ENCODE measurements around the gene PRSS56.

PRSS56 gene

DNA sequence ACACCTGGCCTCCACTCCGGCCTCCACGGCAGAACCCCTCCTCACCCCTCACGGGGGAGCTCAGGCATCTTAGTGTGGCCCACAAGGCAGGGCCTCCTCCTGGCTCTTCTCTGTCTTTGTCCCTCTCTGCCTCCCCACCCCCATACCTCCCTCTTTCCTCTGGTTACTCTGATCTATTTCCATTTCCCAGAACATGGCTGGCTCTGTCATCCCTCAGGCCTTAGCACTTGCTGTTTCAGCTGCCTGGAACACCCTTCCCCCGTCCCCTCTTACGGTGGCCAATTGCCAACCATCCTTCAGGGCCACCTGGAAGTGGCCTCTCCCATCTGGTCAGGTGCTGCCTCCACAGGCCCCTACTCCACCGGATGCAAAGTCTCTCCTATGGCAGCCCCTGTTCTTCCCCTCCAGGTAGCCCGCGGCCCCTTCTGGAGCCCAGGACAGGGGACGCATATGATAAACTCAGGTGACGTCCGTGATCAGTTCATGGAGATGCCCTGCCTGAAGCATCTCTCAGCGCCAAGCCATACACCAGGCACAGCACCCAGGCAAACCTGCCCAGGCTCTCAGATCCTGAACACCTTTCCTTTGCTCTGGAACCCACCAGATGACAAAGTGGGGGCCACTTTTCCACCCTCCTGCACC is 28.9 kb upstream of the PRSS56 start:
- H3K4me3 ChIP-seq (ENCODE audit: control insufficient read depth, low read depth, low read length): no peak overlapping the region
- no peak for DNase-seq (ENCODE audit: low read depth)
- TF ChIP-seq, protein P1, sequence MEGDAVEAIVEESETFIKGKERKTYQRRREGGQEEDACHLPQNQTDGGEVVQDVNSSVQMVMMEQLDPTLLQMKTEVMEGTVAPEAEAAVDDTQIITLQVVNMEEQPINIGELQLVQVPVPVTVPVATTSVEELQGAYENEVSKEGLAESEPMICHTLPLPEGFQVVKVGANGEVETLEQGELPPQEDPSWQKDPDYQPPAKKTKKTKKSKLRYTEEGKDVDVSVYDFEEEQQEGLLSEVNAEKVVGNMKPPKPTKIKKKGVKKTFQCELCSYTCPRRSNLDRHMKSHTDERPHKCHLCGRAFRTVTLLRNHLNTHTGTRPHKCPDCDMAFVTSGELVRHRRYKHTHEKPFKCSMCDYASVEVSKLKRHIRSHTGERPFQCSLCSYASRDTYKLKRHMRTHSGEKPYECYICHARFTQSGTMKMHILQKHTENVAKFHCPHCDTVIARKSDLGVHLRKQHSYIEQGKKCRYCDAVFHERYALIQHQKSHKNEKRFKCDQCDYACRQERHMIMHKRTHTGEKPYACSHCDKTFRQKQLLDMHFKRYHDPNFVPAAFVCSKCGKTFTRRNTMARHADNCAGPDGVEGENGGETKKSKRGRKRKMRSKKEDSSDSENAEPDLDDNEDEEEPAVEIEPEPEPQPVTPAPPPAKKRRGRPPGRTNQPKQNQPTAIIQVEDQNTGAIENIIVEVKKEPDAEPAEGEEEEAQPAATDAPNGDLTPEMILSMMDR (conservative IDR thresholded peaks at IDR 0.05; ENCODE audit: control insufficient read depth, insufficient read depth, low read depth, low read length): no peak

DNA sequence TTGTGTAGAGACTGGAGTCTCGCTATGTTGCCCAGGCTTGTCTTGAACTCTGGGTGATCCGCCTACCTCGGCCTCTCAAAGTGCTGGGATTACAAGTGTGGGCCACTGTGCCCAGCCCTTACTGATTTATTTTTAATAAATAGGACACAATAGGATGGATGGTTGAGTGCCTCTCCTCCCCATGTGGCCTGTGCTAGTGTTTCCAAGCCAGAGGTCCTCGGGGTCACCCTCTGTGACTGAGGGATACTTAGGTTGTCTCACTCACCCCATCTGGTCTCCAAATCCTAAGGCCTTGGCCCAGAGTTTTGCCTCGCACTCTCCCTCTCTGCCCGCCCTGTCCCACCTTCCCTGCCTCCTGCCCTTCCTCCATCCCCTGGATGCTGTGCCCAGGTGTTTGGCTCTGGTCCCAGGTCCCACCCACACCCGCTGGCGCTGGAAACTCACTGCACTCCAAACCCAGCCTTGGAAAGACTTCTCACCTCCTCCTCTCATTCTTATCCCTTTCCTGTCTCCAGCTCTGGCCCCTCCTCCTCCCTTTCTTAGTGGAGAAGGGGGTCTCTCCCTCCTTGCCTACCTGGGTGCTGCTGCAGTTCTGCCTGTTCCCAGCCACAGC is 27.8 kb upstream of the PRSS56 start:
- no peak for DNase-seq (ENCODE audit: low read depth)
- H3K4me3 ChIP-seq (ENCODE audit: control insufficient read depth, low read depth, low read length): no peak overlapping the region
- TF ChIP-seq, protein P1 (conservative IDR thresholded peaks at IDR 0.05; ENCODE audit: control insufficient read depth, insufficient read depth, low read depth, low read length): no peak

DNA sequence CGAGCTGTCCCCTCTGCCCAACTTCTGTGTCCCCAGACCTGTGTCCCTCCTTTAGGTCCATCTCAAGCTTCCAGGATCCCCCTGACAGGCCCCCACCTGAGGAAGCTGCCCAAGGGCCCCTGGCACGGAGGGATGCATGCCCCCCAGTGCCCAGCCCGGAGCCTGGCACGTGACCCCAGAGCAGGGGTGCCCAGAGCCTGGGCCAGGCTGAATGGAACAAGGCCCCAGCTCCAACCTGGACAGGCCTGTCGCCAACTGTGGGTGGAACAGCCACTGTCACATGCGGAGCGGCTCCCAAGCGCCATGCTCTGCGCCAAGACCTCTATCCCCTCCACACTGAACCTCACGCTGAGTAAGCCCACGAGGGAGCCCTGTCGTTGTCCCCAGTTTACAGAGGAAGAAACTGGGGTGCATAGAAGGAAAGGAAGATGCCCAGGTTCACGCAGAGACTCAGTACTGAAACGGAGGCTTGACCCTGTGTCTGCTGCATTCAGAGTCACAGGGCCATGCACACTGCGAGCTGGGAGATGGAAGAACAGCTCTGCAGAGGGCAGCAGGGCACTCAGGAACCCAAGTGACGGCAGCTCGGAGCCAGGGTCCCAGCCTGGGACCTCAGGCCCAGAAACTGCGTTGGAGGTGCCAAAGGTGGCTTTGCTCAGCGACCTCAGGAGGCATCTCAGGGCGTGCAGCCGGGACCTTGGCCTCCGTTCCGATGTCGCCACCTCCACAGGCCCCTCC is 27.1 kb upstream of the PRSS56 start:
- no peak for DNase-seq (ENCODE audit: low read depth)
- no peak overlapping the region for H3K4me3 ChIP-seq (ENCODE audit: control insufficient read depth, low read depth, low read length)
- TF ChIP-seq, protein P1 (conservative IDR thresholded peaks at IDR 0.05; ENCODE audit: control insufficient read depth, insufficient read depth, low read depth, low read length): no peak

DNA sequence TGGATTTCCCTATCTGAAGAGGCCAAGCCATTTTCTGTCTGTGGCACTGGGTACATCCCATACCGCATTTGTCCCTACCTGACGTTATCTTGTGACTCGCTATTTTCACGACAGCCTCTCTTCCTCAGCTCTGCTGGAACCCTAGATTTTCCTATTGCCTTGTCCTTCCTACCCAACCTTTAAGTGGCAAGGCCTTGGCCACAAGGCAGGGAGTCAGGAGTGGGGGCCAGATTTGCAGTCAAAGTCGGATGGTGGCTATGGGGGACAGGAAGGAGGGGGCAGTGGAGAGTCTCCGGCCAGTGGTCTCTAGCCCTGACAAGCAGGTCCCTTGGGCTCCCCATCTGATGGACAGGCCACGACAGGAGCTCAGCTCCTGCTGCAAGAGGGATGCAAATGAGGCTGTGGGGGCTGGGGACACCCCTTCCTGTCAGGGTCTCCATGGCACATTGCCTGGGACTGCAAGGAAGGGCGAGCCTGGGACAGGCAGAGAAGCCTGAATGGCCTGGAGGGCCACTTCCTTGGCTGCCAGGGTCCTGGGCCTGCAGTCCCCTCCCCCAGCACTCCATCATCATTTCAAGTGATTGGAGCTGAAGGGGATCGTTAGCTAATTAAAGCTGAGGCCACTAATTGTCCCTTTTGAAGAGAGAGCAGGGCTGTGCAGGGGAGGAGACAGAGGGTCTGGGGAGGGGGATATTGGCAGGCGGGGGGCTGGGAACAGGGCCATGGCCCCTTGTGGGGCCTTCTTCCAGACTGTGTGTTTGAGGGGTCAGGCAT is 26.3 kb upstream of the PRSS56 start:
- H3K4me3 ChIP-seq (ENCODE audit: control insufficient read depth, low read depth, low read length): no peak overlapping the region
- TF ChIP-seq, protein P1 (conservative IDR thresholded peaks at IDR 0.05; ENCODE audit: control insufficient read depth, insufficient read depth, low read depth, low read length): no peak

DNA sequence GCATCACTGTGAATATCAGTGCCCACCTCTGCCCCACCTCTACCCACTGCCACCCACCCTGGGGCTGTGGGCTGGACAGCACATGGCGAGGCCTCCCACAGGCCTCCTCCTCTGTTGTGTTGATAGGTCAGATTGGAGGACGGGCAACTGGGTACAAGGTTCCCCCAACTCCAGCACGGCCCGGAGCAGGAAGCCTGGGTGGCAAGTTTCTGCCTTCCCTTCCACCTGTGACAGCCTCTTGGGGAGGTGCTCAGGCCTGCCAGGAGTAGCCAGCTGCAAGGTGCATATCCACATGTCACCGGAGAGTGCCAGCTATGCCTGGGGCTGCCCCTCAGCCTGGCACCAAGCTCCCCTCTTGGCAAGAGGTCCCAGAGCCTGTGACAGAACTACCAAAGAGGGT is 25.6 kb upstream of the PRSS56 start:
- no peak for DNase-seq (ENCODE audit: low read depth)
- H3K4me3 ChIP-seq (ENCODE audit: control insufficient read depth, low read depth, low read length): no peak overlapping the region
- TF ChIP-seq, protein P1 (conservative IDR thresholded peaks at IDR 0.05; ENCODE audit: control insufficient read depth, insufficient read depth, low read depth, low read length): no peak

More for the DNA sequence above, 26.3 kb upstream of the PRSS56 start:
- DNase-seq (ENCODE audit: low read depth): no peak

DNA sequence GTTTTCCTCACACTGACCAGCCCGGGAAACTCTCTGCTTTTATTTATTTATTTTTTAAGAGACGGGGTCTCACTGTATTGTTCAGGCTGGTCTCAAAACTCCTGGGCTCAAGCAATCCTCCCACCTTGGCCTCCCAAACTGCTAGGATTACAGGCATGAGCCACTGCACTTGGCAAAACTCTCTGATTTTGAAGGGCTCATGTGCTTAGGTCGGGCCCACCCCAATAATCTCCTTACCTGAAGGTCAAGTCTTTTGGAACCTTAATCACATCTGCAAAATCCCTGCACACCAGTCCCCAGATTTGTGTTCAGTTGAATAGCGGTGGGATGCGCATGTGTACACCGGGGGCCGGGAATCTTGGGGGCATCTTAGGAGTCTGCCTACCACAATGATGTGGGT is 24.9 kb upstream of the PRSS56 start:
- DNase-seq (ENCODE audit: low read depth): no peak
- TF ChIP-seq, protein P1 (conservative IDR thresholded peaks at IDR 0.05; ENCODE audit: control insufficient read depth, insufficient read depth, low read depth, low read length): no peak
- H3K4me3 ChIP-seq (ENCODE audit: control insufficient read depth, low read depth, low read length): no peak overlapping the region
